Activated gamma-delta T cell treated with Interleukin-2 at 50 U/mL for 16 hours (primary cell): ENCODE results near the gene DBNL.

ENCODE experiments used
- DNase-seq: peaks from one replicate; pipeline ENCODE4 v3.0.0-alpha.2; 2020

The DBNL gene

GRCh38 chr7:44101966-44102845 lies 57.7 kb downstream of the DBNL start:
- no peak for DNase-seq

GRCh38 chr7:44102846-44103565 lies 58.5 kb downstream of the DBNL start:
- DNase-seq = no peak

GRCh38 chr7:44103566-44103922 lies 59.0 kb downstream of the DBNL start:
- DNase-seq = no peak

- DNase-seq = no peak
Observed at GRCh38 chr7:44103923-44104859, 59.7 kb downstream of the DBNL start, which contains the start of gene AEBP1. Gene AEBP1, plus strand, starts transcription at chr7:44104345. Its CDS starts 321 bp downstream, at chr7:44104666.

GRCh38 chr7:44104860-44105771 lies 60.6 kb downstream of the DBNL start:
- no peak for DNase-seq

GRCh38 chr7:44105832-44106231 lies 61.3 kb downstream of the DBNL start:
- DNase-seq = no peak

GRCh38 chr7:44106311-44107065 lies 62.0 kb downstream of the DBNL start:
- no peak for DNase-seq

- DNase-seq = no peak
Observed at GRCh38 chr7:44107116-44107960, 62.8 kb downstream of the DBNL start.

GRCh38 chr7:44107961-44108767 lies 63.7 kb downstream of the DBNL start:
- no peak for DNase-seq

- DNase-seq = no peak
Observed at GRCh38 chr7:44108768-44109750, 64.6 kb downstream of the DBNL start.

GRCh38 chr7:44109991-44110390 lies 65.5 kb downstream of the DBNL start:
- DNase-seq = no peak

- DNase-seq = no peak
Observed at GRCh38 chr7:44110719-44111635, 66.5 kb downstream of the DBNL start.
